T-helper 9 cell (primary cell): ENCODE data around the gene CRTC1.

Source experiments
- DNase-seq: peaks from one replicate; pipeline ENCODE4 v3.0.0-alpha.2; 2020

CRTC1 gene

GRCh38 chr19:18772620-18773587 is 89.4 kb downstream of the CRTC1 start:
- no peak for DNase-seq

GRCh38 chr19:18773682-18774081 is 90.2 kb downstream of the CRTC1 start:
- DNase-seq: no peak

- no peak for DNase-seq
Observed at GRCh38 chr19:18774107-18774506, 90.6 kb downstream of the CRTC1 start.

GRCh38 chr19:18774782-18775444 is 91.4 kb downstream of the CRTC1 start:
- no peak for DNase-seq

GRCh38 chr19:18775586-18776287 is 92.3 kb downstream of the CRTC1 start:
- no peak for DNase-seq

GRCh38 chr19:18776288-18776594 is 92.8 kb downstream of the CRTC1 start:
- DNase-seq: no peak

- DNase-seq: no peak
Observed at GRCh38 chr19:18776736-18777135, 93.3 kb downstream of the CRTC1 start.

- no peak for DNase-seq
Observed at GRCh38 chr19:18777301-18778075, 94.0 kb downstream of the CRTC1 start.

- DNase-seq: no peak
Observed at GRCh38 chr19:18778076-18778389, 94.6 kb downstream of the CRTC1 start.

GRCh38 chr19:18778826-18779495 is 95.5 kb downstream of the CRTC1 start:
- no peak for DNase-seq

- DNase-seq: no peak
Observed at GRCh38 chr19:18780081-18780480, 96.6 kb downstream of the CRTC1 start.

- DNase-seq: no peak
Observed at GRCh38 chr19:18780631-18781030, 97.2 kb downstream of the CRTC1 start.

GRCh38 chr19:18781047-18781600 is 97.6 kb downstream of the CRTC1 start:
- DNase-seq: no peak

- no peak for DNase-seq
Observed at GRCh38 chr19:18781885-18782527, 98.5 kb downstream of the CRTC1 start.

GRCh38 chr19:18782559-18783225 is 99.2 kb downstream of the CRTC1 start:
- no peak for DNase-seq

GRCh38 chr19:18783958-18784785 is 100.7 kb downstream of the CRTC1 start:
- DNase-seq: no peak

- no peak for DNase-seq
Observed at GRCh38 chr19:18784786-18785120, 101.3 kb downstream of the CRTC1 start.

- DNase-seq: peak; percentile 56
Observed at GRCh38 chr19:18785179-18786124, 102.0 kb downstream of the CRTC1 start.
